ENCODE data around the gene KIAA0930.

DNA sequence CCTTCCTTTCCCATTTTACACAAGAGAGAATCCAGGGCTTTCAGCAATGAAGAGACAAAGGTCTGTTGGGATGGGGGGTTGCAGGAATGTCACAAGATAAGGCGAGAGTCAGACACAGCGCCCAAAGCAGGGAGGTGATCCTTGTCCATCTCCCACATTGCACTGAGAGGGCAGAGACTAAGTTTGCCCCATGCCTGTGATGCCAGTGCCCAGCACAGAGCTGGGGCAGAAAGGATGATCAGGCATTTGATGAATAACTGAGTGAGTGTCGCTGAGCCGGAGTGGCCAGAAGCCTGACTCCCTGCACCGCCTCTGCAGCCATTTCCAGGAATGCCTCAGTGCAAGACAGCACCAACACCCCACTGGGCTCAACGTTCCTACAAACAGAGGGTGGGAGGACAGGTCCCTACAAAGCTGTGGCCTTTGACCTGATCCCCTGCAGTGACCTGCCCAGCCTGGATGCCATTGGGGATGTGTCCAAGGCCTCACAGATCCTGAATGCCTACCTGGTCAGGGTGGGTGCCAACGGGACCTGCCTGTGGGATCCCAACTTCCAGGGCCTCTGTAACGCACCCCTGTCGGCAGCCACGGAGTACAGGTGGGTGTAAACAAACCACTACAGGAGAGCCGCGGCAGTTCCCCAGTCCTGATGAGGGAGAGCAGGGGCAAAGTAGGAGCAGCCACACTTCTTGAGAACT, 46.3 kb upstream of the KIAA0930 start:
- TF ChIP-seq CTCF (IDR thresholded peaks at IDR 0.05; ENCODE audit: insufficient read depth, low read depth, low read length) (no peak), EZH2 (IDR thresholded peaks at IDR 0.05; ENCODE audit: insufficient read depth, low read length) (no peak)

All from astrocyte (in vitro differentiated cells and primary cell).